Measurements from ENCODE around the gene TNFRSF1B.

The TNFRSF1B gene

DNA sequence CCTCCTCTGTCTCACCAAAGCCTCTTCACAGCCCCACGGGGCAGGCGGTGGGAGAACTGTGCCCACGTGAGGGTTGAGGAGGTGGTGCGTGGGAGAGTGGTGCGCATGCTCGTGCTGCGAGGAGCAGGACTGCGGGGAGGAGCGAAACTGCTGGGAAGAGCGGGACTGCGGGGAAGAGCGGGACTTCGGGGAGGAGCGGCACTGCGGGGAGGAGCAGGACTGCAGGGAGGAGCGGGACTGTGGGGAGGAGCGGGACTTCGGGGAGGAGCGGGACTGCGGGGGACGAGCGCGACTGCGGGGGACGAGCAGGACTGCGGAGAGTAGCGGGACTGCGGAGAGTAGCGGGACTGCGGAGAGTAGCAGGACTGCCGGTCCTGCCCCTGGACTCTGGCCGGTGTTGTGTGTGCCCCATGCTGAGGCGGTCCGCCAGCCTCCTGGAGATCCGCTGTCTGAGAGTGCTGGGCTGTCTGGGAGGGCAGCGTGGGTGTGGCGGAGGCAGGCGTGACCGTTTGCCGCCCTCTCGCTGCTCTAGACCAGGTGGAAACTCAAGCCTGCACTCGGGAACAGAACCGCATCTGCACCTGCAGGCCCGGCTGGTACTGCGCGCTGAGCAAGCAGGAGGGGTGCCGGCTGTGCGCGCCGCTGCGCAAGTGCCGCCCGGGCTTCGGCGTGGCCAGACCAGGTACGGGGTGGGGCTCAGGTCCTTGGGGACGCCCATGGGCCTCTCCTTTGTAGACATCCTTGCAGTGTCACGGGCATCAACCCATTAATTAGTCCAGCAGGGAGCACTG lies 24.6 kb downstream of the TNFRSF1B start:
- TF ChIP-seq, protein P1, sequence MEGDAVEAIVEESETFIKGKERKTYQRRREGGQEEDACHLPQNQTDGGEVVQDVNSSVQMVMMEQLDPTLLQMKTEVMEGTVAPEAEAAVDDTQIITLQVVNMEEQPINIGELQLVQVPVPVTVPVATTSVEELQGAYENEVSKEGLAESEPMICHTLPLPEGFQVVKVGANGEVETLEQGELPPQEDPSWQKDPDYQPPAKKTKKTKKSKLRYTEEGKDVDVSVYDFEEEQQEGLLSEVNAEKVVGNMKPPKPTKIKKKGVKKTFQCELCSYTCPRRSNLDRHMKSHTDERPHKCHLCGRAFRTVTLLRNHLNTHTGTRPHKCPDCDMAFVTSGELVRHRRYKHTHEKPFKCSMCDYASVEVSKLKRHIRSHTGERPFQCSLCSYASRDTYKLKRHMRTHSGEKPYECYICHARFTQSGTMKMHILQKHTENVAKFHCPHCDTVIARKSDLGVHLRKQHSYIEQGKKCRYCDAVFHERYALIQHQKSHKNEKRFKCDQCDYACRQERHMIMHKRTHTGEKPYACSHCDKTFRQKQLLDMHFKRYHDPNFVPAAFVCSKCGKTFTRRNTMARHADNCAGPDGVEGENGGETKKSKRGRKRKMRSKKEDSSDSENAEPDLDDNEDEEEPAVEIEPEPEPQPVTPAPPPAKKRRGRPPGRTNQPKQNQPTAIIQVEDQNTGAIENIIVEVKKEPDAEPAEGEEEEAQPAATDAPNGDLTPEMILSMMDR (IDR thresholded peaks at IDR 0.05) = no peak
- H3K4me1 ChIP-seq = no peaks in the 10 kb centered on the region
- H3K9me3 ChIP-seq = no peaks in the 10 kb centered on the region
- intact Hi-C loops (cut with DNase I; ENCODE audit: low total_unique reads) = no loop called here
- peaks cover 0 to 47% (median 27%) of the 10 kb centered on the region in 3 donors for H3K36me3 ChIP-seq
- no peak for DNase-seq
- H3K27ac ChIP-seq = no peak overlapping the region
- H3K4me3 ChIP-seq = no peak overlapping the region
- H3K27me3 ChIP-seq = peaks cover 0 to 24% of the 10 kb centered on the region in 2 donors

DNA sequence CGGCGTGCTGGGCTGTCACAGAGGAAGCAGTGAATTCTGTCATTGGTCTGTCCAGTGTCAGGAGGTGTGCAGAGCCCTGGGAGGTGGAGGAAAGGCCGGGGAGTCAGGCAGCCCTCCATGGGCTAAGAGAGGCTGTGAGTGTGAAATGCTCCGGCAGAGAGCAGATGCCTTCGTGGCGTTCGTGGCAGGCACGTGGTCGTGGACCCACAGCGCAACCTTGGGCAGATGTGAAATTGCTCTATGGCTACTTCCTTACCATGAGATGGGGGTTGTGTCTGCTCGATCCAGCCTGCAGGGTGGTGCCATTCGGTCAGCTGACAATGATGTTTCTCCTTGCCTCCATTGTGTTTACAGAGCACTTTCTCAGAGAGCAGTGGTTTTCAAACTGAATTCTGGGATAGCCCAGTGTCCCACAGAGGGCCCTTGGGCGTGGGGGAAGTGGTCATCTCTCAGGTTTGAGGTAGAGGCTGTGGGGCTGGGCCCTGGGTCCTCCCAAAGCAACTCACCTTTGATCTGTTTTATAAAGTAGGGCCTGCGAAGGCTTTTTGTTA lies 27.9 kb downstream of the TNFRSF1B start:
- H3K36me3 ChIP-seq = peaks cover 0 to 47% (median 27%) of the 10 kb centered on the region in 3 donors
- TF ChIP-seq, protein P1 (IDR thresholded peaks at IDR 0.05) = no peak

DNA sequence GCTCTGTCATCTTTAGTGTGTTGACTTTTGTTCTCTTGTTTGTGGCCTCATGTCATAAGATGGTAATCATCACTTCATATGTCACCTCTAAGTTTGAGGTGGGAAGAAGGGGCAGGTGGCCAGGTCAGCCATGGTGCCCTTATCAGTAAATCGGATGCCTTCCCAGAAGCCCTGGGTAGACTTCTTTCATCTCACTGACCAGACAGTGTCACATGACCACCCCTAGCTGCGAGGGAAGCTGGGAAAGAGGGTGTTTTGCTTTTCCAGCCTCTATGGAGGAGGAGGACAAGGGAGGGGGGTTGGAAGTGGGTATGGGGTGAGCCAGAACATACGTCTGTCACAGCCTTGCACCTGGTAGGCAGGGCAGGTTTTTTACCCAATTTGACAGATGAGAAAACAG lies 28.6 kb downstream of the TNFRSF1B start:
- H3K9me3 ChIP-seq = no peaks in the 10 kb centered on the region
- no peaks in the 10 kb centered on the region for H3K4me1 ChIP-seq
- no peak for DNase-seq
- peaks cover 0 to 10% of the 10 kb centered on the region in 2 donors for H3K27me3 ChIP-seq
- H3K36me3 ChIP-seq = peaks cover 0 to 47% (median 27%) of the 10 kb centered on the region in 3 donors
- TF ChIP-seq, protein P1 (IDR thresholded peaks at IDR 0.05) = no peak
- H3K4me3 ChIP-seq = no peak overlapping the region
- no peak overlapping the region for H3K27ac ChIP-seq
- intact Hi-C loops (cut with DNase I; ENCODE audit: low total_unique reads) = no loop called here

More for the DNA sequence above, 27.9 kb downstream of the TNFRSF1B start:
- intact Hi-C loops (cut with DNase I; ENCODE audit: low total_unique reads) = no loop called here
- Histone ChIP-seq H3K4me3 (no peak overlapping the region), H3K27me3 (peaks cover 0 to 7% of the 10 kb centered on the region in 2 donors), H3K27ac (no peak overlapping the region), H3K9me3 (no peaks in the 10 kb centered on the region), H3K4me1 (no peaks in the 10 kb centered on the region)
- DNase-seq = no peak

DNA sequence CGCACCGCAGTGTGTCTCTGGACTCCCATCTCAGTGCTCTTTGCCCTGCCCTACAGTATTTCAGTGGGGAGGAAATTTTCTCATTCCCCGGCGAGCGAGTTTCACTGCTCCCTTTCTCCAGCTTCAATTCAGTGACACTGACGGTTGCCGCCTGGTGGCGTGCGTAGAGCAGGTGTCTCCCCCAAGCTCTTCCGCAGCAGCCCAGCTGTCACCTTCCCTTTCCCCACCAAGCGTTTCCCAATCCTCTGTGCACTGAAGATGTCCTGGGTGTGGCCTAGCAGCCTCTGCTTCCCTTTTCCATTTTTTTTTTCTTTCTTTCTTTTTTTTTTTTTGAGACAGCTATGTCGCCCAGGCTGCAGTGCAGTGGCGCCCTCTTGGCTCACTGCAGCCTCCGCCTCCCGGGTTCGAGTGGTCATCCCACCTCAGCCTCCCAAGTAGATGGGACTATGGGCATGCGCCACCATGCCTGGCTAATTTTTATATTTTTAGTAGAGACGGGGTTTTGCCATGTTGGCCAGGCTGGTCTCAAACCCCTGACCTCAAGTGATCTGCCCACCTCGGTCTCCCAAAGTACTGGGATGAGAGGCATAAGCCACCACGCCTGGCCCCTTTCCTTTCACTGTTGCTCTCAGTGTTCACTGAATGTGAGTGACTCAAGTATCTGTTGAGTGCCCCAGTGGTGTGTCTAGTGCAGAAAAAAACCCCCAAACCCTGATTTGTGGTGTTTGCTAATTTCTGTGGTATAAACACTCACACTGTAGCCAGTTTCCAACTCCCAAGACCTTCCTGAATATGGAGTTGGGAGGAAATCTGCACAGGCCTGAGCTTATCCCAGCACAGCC lies 30.1 kb downstream of the TNFRSF1B start:
- TF ChIP-seq, protein P1 (IDR thresholded peaks at IDR 0.05) = peak in 1 of 2 experiments; percentile 5
- Histone ChIP-seq H3K36me3 (peaks cover 0 to 37% (median 20%) of the 10 kb centered on the region in 3 donors), H3K4me1 (no peaks in the 10 kb centered on the region), H3K9me3 (no peaks in the 10 kb centered on the region), H3K27me3 (peaks cover 0 to 10% of the 10 kb centered on the region in 2 donors), H3K4me3 (no peak overlapping the region), H3K27ac (no peak overlapping the region)
- intact Hi-C loops (cut with DNase I; ENCODE audit: low total_unique reads) = no loop called here
- peak; percentile 67 to 75 for DNase-seq

DNA sequence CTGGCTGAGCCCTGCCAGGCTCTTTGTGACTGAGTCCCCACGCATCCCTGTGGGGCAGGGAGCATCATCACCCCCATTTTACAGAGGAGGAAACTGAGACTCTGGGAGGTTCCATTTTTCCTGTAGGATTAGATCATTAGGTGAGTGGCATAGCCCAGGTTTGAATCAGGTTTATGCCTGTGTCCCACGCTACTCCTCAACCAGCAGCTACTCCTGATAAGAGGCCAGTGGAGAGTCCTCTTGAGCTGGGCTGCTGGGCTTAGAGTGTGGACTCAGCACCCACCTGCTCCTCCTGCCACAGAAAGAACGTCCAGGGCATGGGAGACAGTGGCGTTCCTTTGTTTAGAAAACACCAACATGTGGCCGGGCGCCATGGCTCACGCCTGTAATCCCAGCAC lies 30.7 kb downstream of the TNFRSF1B start:
- Histone ChIP-seq H3K4me3 (no peak overlapping the region), H3K27me3 (peaks cover 0 to 10% of the 10 kb centered on the region in 2 donors), H3K9me3 (no peaks in the 10 kb centered on the region), H3K4me1 (no peaks in the 10 kb centered on the region), H3K36me3 (peaks cover 0 to 31% (median 25%) of the 10 kb centered on the region in 3 donors), H3K27ac (no peak overlapping the region)
- intact Hi-C loops (cut with DNase I; ENCODE audit: low total_unique reads) = no loop called here
- DNase-seq = no peak
- TF ChIP-seq, protein P1 (IDR thresholded peaks at IDR 0.05) = no peak

Data from tibial artery (tissue), 4 donors.